Neuronal stem cell (in vitro differentiated cells): ENCODE data around the gene NKAIN4.

Experiments used
- DNase-seq: peaks from one replicate; pipeline ENCODE4 v3.0.0-alpha.2; 2013; ENCODE audit warnings: low spot score
- H2AFZ ChIP-seq: one replicate; pipeline ENCODE4 v1.6.1; 2013; ENCODE audit warnings: mild to moderate bottlenecking, low read length, inconsistent platforms
- H2AK5ac ChIP-seq: 2 replicates; pipeline ENCODE4 v1.6.1; 2013; ENCODE audit warnings: low read depth, mild to moderate bottlenecking, inconsistent platforms, low read length, moderate library complexity, mixed read lengths
- H2BK120ac ChIP-seq: 2 replicates; pipeline ENCODE4 v1.6.1; 2013; ENCODE audit warnings: low read depth, mild to moderate bottlenecking, inconsistent platforms, low read length, moderate library complexity, mixed read lengths
- H2BK12ac ChIP-seq: one replicate; pipeline ENCODE4 v1.6.1; 2013; ENCODE audit warnings: low read length, inconsistent platforms
- H2BK15ac ChIP-seq: 2 replicates; pipeline ENCODE4 v1.6.1; 2013; ENCODE audit warnings: mild to moderate bottlenecking, low read length, inconsistent platforms, mixed read lengths
- H2BK5ac ChIP-seq: one replicate; pipeline ENCODE4 v1.6.1; 2013; ENCODE audit warnings: inconsistent platforms, mild to moderate bottlenecking, low read length, moderate library complexity
- H3K14ac ChIP-seq: one replicate; pipeline ENCODE4 v1.6.1; 2013; ENCODE audit warnings: low read length, inconsistent platforms
- H3K18ac ChIP-seq: 2 replicates; pipeline ENCODE4 v1.6.1; 2013; ENCODE audit warnings: low read length, inconsistent platforms
- H3K23ac ChIP-seq: 2 replicates; pipeline ENCODE4 v1.6.1; 2013; ENCODE audit warnings: low read depth, mild to moderate bottlenecking, mixed read lengths, low read length, inconsistent platforms; ENCODE audit not compliant: poor library complexity
- H3K27ac ChIP-seq: replicated peaks from 3 replicates; pipeline ENCODE4 v1.5.1; 2013; ENCODE audit warnings: low read length, inconsistent platforms
- H3K27me3 ChIP-seq, 3 experiments: 2 replicates each; pipeline ENCODE4 v1.6.1; 2013; ENCODE audit warnings: low read length in 3 of 3, mild to moderate bottlenecking in 2 of 3, inconsistent platforms in 1 of 3, low read depth in 1 of 3, mixed read lengths in 1 of 3, moderate library complexity in 1 of 3; ENCODE audit not compliant: control insufficient read depth in 3 of 3, insufficient read depth in 3 of 3
- H3K36me3 ChIP-seq, 2 donors: replicated peaks in 1 of 2; 2 replicates each; pipeline ENCODE4 v1.6.1; 2013; ENCODE audit warnings: low read length in 2 of 2; ENCODE audit not compliant: control insufficient read depth in 2 of 2, insufficient read depth in 2 of 2
- H3K4ac ChIP-seq: 2 replicates; pipeline ENCODE4 v1.6.1; 2013; ENCODE audit warnings: inconsistent platforms, mild to moderate bottlenecking, low read length, moderate library complexity
- H3K4me1 ChIP-seq, 2 donors: 1 replicate in 1 of 2; 2 replicates in 1 of 2; pipeline ENCODE4 v1.6.1; 2013; ENCODE audit warnings: low read length in 2 of 2, low read depth in 1 of 2; ENCODE audit not compliant: control insufficient read depth in 2 of 2, insufficient read depth in 1 of 2
- H3K4me2 ChIP-seq: one replicate; pipeline ENCODE4 v1.6.1; 2013; ENCODE audit warnings: mild to moderate bottlenecking, low read length, inconsistent platforms; ENCODE audit not compliant: insufficient read depth, poor library complexity, severe bottlenecking
- H3K4me3 ChIP-seq, 2 donors: 2 replicates each; pipeline ENCODE4 v1.5.1; 2013; ENCODE audit warnings: low read length in 2 of 2, mild to moderate bottlenecking in 2 of 2, inconsistent platforms in 1 of 2, moderate library complexity in 1 of 2
- H3K79me1 ChIP-seq: one replicate; pipeline ENCODE4 v1.6.1; 2013; ENCODE audit warnings: low read depth, mild to moderate bottlenecking, inconsistent platforms, low read length, moderate library complexity
- H3K9ac ChIP-seq: one replicate; pipeline ENCODE4 v1.6.1; 2013; ENCODE audit warnings: mild to moderate bottlenecking, low read depth, low read length, inconsistent platforms; ENCODE audit not compliant: poor library complexity
- H3K9me3 ChIP-seq, 2 donors: replicated peaks in 1 of 2; 2 replicates each; pipeline versions ENCODE3 to v1.6.1; 2013; ENCODE audit warnings: low read length in 2 of 2, mild to moderate bottlenecking in 2 of 2, inconsistent platforms in 1 of 2, low read depth in 1 of 2, mixed read lengths in 1 of 2, moderate library complexity in 1 of 2; ENCODE audit not compliant: control insufficient read depth in 2 of 2, insufficient read depth in 1 of 2
- H4K8ac ChIP-seq: one replicate; pipeline ENCODE4 v1.6.1; 2013; ENCODE audit warnings: low read depth, mild to moderate bottlenecking, inconsistent platforms, low read length, moderate library complexity
- H4K91ac ChIP-seq: one replicate; pipeline ENCODE4 v1.6.1; 2013; ENCODE audit warnings: low read length, low read depth, mild to moderate bottlenecking, inconsistent platforms; ENCODE audit not compliant: poor library complexity
- WGBS, 2 donors: extraction: QIAGEN DNeasy Blood & Tissue Kit; methylation state at CpG; one replicate each; pipeline ENCODE4 v1.1.7; 2013; ENCODE audit warnings: missing lambda C conversion rate in 2 of 2, mixed read lengths in 1 of 2; ENCODE audit not compliant: insufficient read length in 2 of 2, insufficient replicate concordance in 1 of 2; ENCODE audit errors: extremely low coverage in 2 of 2; 5-methylcytosine and 5-hydroxymethylcytosine counted together

The NKAIN4 gene

GRCh38 chr20:63208346-63208909 lies 45.8 kb downstream of the NKAIN4 start:
- Histone ChIP-seq H3K4ac (no peak overlapping the region), H4K8ac (no peak overlapping the region), H3K27ac (no peak overlapping the region), H3K4me3 (no peak overlapping the region), H3K23ac (no peak overlapping the region), H3K4me2 (no peak overlapping the region), H3K9me3 (no peaks in the 10 kb centered on the region), H2AK5ac (no peak overlapping the region), H2BK120ac (no peak overlapping the region), H2BK15ac (no peak overlapping the region), H3K4me1 (no peaks in the 10 kb centered on the region), H3K9ac (no peak overlapping the region), H3K79me1 (peaks cover 3% of the 10 kb centered on the region), H3K27me3 (no peaks in the 10 kb centered on the region), H2BK5ac (no peak overlapping the region), H3K14ac (no peak overlapping the region), H2BK12ac (no peak overlapping the region), H3K18ac (no peak overlapping the region), H4K91ac (no peak overlapping the region), H3K36me3 (peaks cover 54 to 95% of the 10 kb centered on the region in 2 donors), H2AFZ (no peak overlapping the region)
- no CpG with 5 or more reads among the region's 6 CpGs for WGBS, 2 donors
- no peak for DNase-seq

DNA sequence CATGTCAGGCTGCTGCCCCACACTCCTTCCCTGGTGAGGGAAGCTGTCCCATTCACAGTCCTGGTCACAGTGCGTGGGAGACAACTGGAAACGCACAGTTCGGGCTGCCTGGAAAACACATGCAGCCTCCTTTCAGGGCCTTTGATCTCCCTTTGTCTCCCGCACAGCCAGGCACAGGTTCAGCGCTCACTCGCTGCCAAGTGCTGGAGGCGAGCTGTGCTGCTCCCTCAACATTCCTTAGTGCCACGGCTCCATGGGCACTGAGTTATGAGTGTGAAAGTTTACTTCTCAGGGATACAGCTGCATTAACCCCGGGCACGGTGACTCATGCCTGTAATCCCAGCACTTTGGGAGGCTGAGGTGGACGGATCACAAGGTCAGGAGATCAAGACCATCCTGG lies 47.4 kb downstream of the NKAIN4 start:
- DNase-seq = no peak
- H4K91ac ChIP-seq = no peak overlapping the region
- H2BK120ac ChIP-seq = no peak overlapping the region
- no peak overlapping the region for H3K4ac ChIP-seq
- H2BK12ac ChIP-seq = no peak overlapping the region
- no peak overlapping the region for H2AFZ ChIP-seq
- no peak overlapping the region for H3K4me3 ChIP-seq
- no peak overlapping the region for H4K8ac ChIP-seq
- no peaks in the 10 kb centered on the region for H3K9me3 ChIP-seq
- H3K14ac ChIP-seq = no peak overlapping the region
- no peak overlapping the region for H2AK5ac ChIP-seq
- no peak overlapping the region for H3K4me2 ChIP-seq
- H3K36me3 ChIP-seq = peaks cover 57 to 95% of the 10 kb centered on the region in 2 donors
- H3K27ac ChIP-seq = no peak overlapping the region
- no peak overlapping the region for H2BK15ac ChIP-seq
- no peaks in the 10 kb centered on the region for H3K4me1 ChIP-seq
- no peak overlapping the region for H3K23ac ChIP-seq
- H3K79me1 ChIP-seq = peaks cover 6% of the 10 kb centered on the region
- no peak overlapping the region for H2BK5ac ChIP-seq
- H3K27me3 ChIP-seq = no peaks in the 10 kb centered on the region
- H3K18ac ChIP-seq = no peak overlapping the region
- no peak overlapping the region for H3K9ac ChIP-seq
- WGBS, 2 donors = no CpG with 5 or more reads among the region's 11 CpGs

DNA sequence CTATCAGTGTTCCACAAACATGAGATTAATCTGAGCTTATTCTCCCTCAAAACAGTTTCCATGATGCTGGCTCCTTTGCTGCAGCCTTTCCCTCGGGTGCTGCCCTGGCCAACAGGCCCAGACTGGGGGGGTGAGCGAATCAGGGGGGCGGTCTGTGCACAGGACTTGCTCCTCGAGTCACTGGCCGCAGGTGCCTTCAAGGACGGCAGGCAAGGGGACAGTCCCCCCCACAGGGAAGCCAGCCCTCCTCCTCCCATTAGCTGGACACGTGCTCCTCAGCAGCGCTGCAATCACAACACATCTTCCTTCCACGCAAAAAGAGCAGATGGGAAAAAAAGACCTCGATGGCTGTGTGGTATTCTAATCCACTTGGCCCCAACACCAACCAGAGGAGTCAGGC lies 48.4 kb downstream of the NKAIN4 start:
- Histone ChIP-seq H3K79me1 (peaks cover 6% of the 10 kb centered on the region), H3K9ac (no peak overlapping the region), H3K23ac (no peak overlapping the region), H2BK120ac (no peak overlapping the region), H3K4ac (no peak overlapping the region), H3K27me3 (no peaks in the 10 kb centered on the region), H3K4me1 (no peaks in the 10 kb centered on the region), H3K4me3 (no peak overlapping the region), H2AK5ac (no peak overlapping the region), H4K8ac (no peak overlapping the region), H2BK5ac (no peak overlapping the region), H3K14ac (no peak overlapping the region), H3K36me3 (peaks cover 57 to 95% of the 10 kb centered on the region in 2 donors), H3K27ac (no peak overlapping the region), H4K91ac (no peak overlapping the region), H2AFZ (no peak overlapping the region), H3K9me3 (no peaks in the 10 kb centered on the region), H2BK15ac (no peak overlapping the region), H2BK12ac (no peak overlapping the region), H3K18ac (no peak overlapping the region), H3K4me2 (no peak overlapping the region)
- no peak for DNase-seq
- WGBS, 2 donors = no CpG with 5 or more reads among the region's 10 CpGs

- H3K14ac ChIP-seq = no peak overlapping the region
- peaks cover 6% of the 10 kb centered on the region for H3K79me1 ChIP-seq
- no CpG with 5 or more reads among the region's 5 CpGs for WGBS, 2 donors
- no peak overlapping the region for H3K23ac ChIP-seq
- no peak overlapping the region for H2BK120ac ChIP-seq
- H2BK15ac ChIP-seq = no peak overlapping the region
- H3K4me3 ChIP-seq = no peak overlapping the region
- H2AFZ ChIP-seq = no peak overlapping the region
- no peak overlapping the region for H2AK5ac ChIP-seq
- no peak overlapping the region for H3K27ac ChIP-seq
- no peak overlapping the region for H3K4ac ChIP-seq
- H2BK5ac ChIP-seq = no peak overlapping the region
- H3K9me3 ChIP-seq = no peaks in the 10 kb centered on the region
- no peak overlapping the region for H3K18ac ChIP-seq
- no peak overlapping the region for H3K4me2 ChIP-seq
- no peak for DNase-seq
- H3K36me3 ChIP-seq = peaks cover 57 to 94% of the 10 kb centered on the region in 2 donors
- H3K27me3 ChIP-seq = no peaks in the 10 kb centered on the region
- no peak overlapping the region for H4K8ac ChIP-seq
- no peaks in the 10 kb centered on the region for H3K4me1 ChIP-seq
- H2BK12ac ChIP-seq = no peak overlapping the region
- H3K9ac ChIP-seq = no peak overlapping the region
- no peak overlapping the region for H4K91ac ChIP-seq
Observed at GRCh38 chr20:63204362-63204761, 49.9 kb downstream of the NKAIN4 start.
